ENCODE data around the gene IL17RE. TPM values are rescaled to one million over a fixed set of nuclear protein-coding genes. Genes with fewer than 3 reads are reported as not detected.

IL17RE gene
- total RNA-seq, 1 donor from 2014 or later: 2.8 TPM

DNA sequence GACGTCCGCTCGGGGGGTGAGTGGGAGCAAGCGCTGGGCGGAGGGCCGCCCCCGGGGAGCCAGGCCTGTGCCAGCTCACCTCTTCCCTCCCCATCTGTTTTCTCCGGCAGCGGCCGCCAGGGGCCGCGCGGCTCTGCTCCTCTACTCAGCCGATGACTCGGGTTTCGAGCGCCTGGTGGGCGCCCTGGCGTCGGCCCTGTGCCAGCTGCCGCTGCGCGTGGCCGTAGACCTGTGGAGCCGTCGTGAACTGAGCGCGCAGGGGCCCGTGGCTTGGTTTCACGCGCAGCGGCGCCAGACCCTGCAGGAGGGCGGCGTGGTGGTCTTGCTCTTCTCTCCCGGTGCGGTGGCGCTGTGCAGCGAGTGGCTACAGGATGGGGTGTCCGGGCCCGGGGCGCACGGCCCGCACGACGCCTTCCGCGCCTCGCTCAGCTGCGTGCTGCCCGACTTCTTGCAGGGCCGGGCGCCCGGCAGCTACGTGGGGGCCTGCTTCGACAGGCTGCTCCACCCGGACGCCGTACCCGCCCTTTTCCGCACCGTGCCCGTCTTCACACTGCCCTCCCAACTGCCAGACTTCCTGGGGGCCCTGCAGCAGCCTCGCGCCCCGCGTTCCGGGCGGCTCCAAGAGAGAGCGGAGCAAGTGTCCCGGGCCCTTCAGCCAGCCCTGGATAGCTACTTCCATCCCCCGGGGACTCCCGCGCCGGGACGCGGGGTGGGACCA is 30.4 kb downstream of the IL17RE start:
- TF ChIP-seq, protein P1, sequence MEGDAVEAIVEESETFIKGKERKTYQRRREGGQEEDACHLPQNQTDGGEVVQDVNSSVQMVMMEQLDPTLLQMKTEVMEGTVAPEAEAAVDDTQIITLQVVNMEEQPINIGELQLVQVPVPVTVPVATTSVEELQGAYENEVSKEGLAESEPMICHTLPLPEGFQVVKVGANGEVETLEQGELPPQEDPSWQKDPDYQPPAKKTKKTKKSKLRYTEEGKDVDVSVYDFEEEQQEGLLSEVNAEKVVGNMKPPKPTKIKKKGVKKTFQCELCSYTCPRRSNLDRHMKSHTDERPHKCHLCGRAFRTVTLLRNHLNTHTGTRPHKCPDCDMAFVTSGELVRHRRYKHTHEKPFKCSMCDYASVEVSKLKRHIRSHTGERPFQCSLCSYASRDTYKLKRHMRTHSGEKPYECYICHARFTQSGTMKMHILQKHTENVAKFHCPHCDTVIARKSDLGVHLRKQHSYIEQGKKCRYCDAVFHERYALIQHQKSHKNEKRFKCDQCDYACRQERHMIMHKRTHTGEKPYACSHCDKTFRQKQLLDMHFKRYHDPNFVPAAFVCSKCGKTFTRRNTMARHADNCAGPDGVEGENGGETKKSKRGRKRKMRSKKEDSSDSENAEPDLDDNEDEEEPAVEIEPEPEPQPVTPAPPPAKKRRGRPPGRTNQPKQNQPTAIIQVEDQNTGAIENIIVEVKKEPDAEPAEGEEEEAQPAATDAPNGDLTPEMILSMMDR (IDR thresholded peaks at IDR 0.05; ENCODE audit: insufficient read depth, low read length, poor library complexity, severe bottlenecking): peak; percentile 76
- Histone ChIP-seq H3K4me3 (ENCODE audit: low read depth, low read length) (peak overlapping the region; percentile 68), H3K27me3 (ENCODE audit: control insufficient read depth, insufficient read depth, low read length) (no peaks in the 10 kb centered on the region), H3K36me3 (ENCODE audit: control insufficient read depth, insufficient read depth, low read length) (peaks cover 6% of the 10 kb centered on the region)
- no peak for DNase-seq (ENCODE audit: low read depth)

DNA sequence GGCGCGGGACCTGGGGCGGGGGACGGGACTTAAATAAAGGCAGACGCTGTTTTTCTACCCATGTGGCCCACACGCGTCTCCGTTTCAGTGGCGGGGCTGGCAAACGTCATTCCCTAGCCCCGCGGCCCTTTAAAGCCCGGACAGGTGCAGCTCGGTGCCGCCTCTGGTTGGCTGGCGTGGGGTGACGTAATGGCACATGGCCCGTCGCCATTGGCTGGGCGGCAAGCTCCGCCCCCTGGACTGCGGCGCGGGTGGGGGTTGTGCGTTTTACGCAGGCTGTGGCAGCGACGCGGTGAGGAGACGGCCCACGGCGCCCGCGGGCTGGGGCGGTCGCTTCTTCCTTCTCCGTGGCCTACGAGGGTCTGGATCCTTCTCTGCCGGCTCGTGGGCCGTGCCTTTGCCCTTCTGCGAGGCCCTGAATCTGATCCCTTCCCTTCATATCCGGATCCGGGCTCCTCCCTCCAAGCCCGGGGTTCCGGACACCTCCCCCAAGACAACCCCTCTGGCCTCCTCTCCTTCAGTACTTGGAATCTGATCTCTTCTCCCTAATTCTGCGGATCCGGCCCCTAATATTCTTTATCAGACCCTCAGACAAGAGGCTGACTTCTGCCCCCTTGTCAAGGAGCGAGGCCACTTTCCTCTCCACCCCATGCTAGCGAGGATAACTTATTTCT is 31.1 kb downstream of the IL17RE start, which contains the start of gene CRELD1:
Gene CRELD1 (plus strand): TSS at position 274 of the 674 bp plus-strand sequence. CDS start 605 bp downstream, outside the sequence.
- TF ChIP-seq, protein P1 (IDR thresholded peaks at IDR 0.05; ENCODE audit: insufficient read depth, low read length, poor library complexity, severe bottlenecking): no peak
- DNase-seq (ENCODE audit: low read depth): peak; percentile 65
- peak within 1 kb of the TSS; percentile 68 for H3K4me3 ChIP-seq (ENCODE audit: low read depth, low read length)
- H3K36me3 ChIP-seq (ENCODE audit: control insufficient read depth, insufficient read depth, low read length): peaks cover 6% of the 10 kb centered on the region
- no peaks in the 10 kb centered on the region for H3K27me3 ChIP-seq (ENCODE audit: control insufficient read depth, insufficient read depth, low read length)

DNA sequence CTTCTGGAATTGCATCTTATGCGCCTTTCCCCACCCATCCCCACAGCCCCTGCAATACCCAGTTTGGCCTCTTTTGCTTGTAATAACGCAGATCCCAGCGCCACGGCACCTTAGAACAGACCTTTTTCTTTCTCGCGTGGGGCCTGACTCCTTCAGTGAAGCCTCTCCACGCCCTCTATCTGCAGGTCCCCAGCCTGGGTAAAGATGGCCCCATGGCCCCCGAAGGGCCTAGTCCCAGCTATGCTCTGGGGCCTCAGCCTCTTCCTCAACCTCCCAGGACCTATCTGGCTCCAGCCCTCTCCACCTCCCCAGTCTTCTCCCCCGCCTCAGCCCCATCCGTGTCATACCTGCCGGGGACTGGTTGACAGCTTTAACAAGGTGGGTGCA is 31.6 kb downstream of the IL17RE start:
- Histone ChIP-seq H3K27me3 (ENCODE audit: control insufficient read depth, insufficient read depth, low read length) (no peaks in the 10 kb centered on the region), H3K4me3 (ENCODE audit: low read depth, low read length) (peak overlapping the region; percentile 68), H3K36me3 (ENCODE audit: control insufficient read depth, insufficient read depth, low read length) (peaks cover 6% of the 10 kb centered on the region)
- DNase-seq (ENCODE audit: low read depth): no peak
- TF ChIP-seq, protein P1 (IDR thresholded peaks at IDR 0.05; ENCODE audit: insufficient read depth, low read length, poor library complexity, severe bottlenecking): peak; percentile 20

DNA sequence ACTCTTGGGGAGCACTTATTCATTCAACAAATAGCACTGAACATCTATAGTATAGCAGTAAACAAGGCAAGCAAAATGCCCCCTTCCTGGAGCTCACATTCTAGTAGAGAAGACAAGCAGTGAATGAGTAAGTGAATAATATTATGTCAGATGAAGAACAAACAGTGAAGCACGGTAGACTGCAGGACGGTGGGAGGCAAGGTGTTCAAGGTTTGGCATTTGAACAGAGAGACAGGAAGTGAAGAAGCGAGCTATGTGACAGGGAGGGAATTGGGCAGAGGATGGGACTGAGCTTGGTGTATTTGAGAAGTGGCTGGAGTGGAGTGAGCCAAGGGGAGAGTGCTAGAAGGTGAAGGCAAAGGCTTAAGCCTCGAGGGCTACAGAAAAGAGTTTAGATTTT is 32.3 kb downstream of the IL17RE start:
- Histone ChIP-seq H3K4me3 (ENCODE audit: low read depth, low read length) (no peak overlapping the region), H3K27me3 (ENCODE audit: control insufficient read depth, insufficient read depth, low read length) (no peaks in the 10 kb centered on the region), H3K36me3 (ENCODE audit: control insufficient read depth, insufficient read depth, low read length) (peaks cover 6% of the 10 kb centered on the region)
- DNase-seq (ENCODE audit: low read depth): no peak
- TF ChIP-seq, protein P1 (IDR thresholded peaks at IDR 0.05; ENCODE audit: insufficient read depth, low read length, poor library complexity, severe bottlenecking): no peak

DNA sequence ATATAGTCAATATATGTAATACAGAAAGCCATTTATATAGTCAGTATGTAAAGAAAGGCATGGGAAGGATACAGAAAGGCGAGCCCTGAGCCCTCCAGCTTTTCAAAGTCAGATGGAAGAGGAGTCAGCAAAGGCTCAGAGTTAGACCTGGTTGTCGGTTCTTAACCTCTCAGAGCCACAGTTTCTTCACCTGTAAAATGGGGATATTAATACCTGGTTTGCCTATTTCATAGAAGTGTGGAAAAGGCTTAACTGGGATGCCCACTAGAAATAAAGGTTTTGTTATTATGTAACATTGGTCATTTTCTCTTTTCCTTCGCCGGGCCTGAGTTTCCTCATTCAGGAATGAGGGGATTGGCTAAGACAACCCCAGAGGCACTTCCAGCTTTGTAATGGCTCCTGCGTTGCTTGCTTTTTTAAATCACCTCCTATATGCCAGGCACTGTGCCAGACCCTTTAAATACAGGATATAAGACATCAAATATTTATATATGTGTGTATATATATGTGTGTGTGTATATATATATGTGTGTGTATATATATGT is 33.4 kb downstream of the IL17RE start:
- TF ChIP-seq, protein P1 (IDR thresholded peaks at IDR 0.05; ENCODE audit: insufficient read depth, low read length, poor library complexity, severe bottlenecking): no peak
- Histone ChIP-seq H3K36me3 (ENCODE audit: control insufficient read depth, insufficient read depth, low read length) (peaks cover 6% of the 10 kb centered on the region), H3K4me3 (ENCODE audit: low read depth, low read length) (no peak overlapping the region), H3K27me3 (ENCODE audit: control insufficient read depth, insufficient read depth, low read length) (no peaks in the 10 kb centered on the region)
- no peak for DNase-seq (ENCODE audit: low read depth)

All from kidney epithelial cell (primary cell).